Ovary (tissue), 3 donors: ENCODE data around the gene VPS37B.

Experiments used
- EP300 ChIP-seq: sonication (generic); formaldehyde crosslinking; IDR thresholded peaks from one replicate; pipeline ENCODE4 v1.6.1; 2017; ENCODE audit warnings: antibody characterized with exemption
- POLR2A ChIP-seq: fragments of 450-650 bp; IDR thresholded peaks from one replicate; pipeline ENCODE4 v1.6.1; 2017; ENCODE audit warnings: antibody characterized with exemption, mild to moderate bottlenecking, moderate library complexity
- TF ChIP-seq, protein P1 (sequence below), 3 donors: fragments of 450-650 bp in 2 of 3; fragments of 200-600 bp in 1 of 3; IDR thresholded peaks; one replicate each; pipeline versions ENCODE4 v1.5.1 to v1.8.0; 2016 to 2022; ENCODE audit warnings: antibody characterized with exemption in 3 of 3, mild to moderate bottlenecking in 1 of 3
- donor health status: DM: no; HTN: no; CAD: no.

DNA sequence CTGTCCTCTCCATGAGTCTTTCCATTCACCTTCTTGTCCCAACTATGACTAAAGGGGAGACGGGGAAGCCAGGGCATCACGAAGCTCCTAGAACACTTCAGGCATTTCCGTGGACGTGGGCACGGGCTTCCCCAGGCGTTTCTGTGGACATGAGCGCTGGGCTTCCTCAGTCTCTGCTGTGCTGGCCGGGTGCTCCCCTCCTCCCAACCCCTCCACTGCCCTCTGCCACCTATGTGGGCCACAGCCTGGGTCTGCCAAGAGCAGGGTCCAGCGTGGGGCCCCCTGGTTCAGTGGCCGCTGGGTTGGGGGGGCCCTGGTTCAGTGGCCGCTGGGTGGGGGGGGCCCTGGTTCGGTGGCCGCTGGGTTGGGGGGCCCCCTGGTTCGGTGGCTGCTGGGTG lies 45.9 kb downstream of the VPS37B start:
- TF ChIP-seq, protein P1, sequence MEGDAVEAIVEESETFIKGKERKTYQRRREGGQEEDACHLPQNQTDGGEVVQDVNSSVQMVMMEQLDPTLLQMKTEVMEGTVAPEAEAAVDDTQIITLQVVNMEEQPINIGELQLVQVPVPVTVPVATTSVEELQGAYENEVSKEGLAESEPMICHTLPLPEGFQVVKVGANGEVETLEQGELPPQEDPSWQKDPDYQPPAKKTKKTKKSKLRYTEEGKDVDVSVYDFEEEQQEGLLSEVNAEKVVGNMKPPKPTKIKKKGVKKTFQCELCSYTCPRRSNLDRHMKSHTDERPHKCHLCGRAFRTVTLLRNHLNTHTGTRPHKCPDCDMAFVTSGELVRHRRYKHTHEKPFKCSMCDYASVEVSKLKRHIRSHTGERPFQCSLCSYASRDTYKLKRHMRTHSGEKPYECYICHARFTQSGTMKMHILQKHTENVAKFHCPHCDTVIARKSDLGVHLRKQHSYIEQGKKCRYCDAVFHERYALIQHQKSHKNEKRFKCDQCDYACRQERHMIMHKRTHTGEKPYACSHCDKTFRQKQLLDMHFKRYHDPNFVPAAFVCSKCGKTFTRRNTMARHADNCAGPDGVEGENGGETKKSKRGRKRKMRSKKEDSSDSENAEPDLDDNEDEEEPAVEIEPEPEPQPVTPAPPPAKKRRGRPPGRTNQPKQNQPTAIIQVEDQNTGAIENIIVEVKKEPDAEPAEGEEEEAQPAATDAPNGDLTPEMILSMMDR (IDR thresholded peaks at IDR 0.05): no peak
- TF ChIP-seq EP300: no peak
- no peak for TF ChIP-seq POLR2A
